Endothelial cell (in vitro differentiated cells): ENCODE data around the gene STAMBP. TPM values are rescaled to one million over a fixed set of nuclear protein-coding genes. Genes with fewer than 3 reads are reported as not detected.
"Not testable (repeated sequence)": the region's sequence is repeated elsewhere in the genome, so short reads cannot be mapped to it uniquely, and the experiment has no call there.

ENCODE experiments used
- DNase-seq: peaks from one replicate; pipeline ENCODE4 v3.0.0; 2021; ENCODE audit warnings: low spot score
- H3K27ac Mint-ChIP-seq: one replicate; pipeline ENCODE4 v1.8.0; 2021; ENCODE audit warnings: mixed read lengths, inconsistent platforms; ENCODE audit not compliant: unreplicated experiment
- H3K27me3 Mint-ChIP-seq: one replicate; pipeline ENCODE4 v1.8.0; 2021; ENCODE audit warnings: mild to moderate bottlenecking, moderate library complexity, mixed read lengths, inconsistent platforms; ENCODE audit not compliant: unreplicated experiment
- H3K36me3 Mint-ChIP-seq: one replicate; pipeline ENCODE4 v1.8.0; 2021; ENCODE audit warnings: mild to moderate bottlenecking, low read depth, mixed read lengths, inconsistent platforms; ENCODE audit not compliant: unreplicated experiment
- H3K4me1 Mint-ChIP-seq: one replicate; pipeline ENCODE4 v1.8.0; 2021; ENCODE audit warnings: mild to moderate bottlenecking, mixed read lengths, inconsistent platforms; ENCODE audit not compliant: unreplicated experiment
- H3K4me3 Mint-ChIP-seq: one replicate; pipeline ENCODE4 v1.8.0; 2021; ENCODE audit warnings: mild to moderate bottlenecking, mixed read lengths, inconsistent platforms; ENCODE audit not compliant: unreplicated experiment
- H3K9me3 Mint-ChIP-seq: one replicate; pipeline ENCODE4 v1.8.0; 2021; ENCODE audit warnings: mixed read lengths, inconsistent platforms; ENCODE audit not compliant: unreplicated experiment
- total RNA-seq: library from RNA; stranded (reverse); fragmentation: NEBNext Ultra II Directional; extraction: Animal tissue kit (Norgen Biotek cat#: 25700); gene quantifications from one replicate; pipeline ENCODE4 v1.2.1, GENCODE V29; 2021; ENCODE audit not compliant: unreplicated experiment
- TF ChIP-seq, protein P1 (sequence below): fragments of 200-600 bp; sonication (generic); IDR thresholded peaks from one replicate; pipeline ENCODE4 v1.5.0; 2021; ENCODE audit warnings: antibody characterized with exemption; ENCODE audit not compliant: unreplicated experiment

The STAMBP gene
- total RNA-seq, 1 donor from 2014 or later, result 29.2 TPM

DNA sequence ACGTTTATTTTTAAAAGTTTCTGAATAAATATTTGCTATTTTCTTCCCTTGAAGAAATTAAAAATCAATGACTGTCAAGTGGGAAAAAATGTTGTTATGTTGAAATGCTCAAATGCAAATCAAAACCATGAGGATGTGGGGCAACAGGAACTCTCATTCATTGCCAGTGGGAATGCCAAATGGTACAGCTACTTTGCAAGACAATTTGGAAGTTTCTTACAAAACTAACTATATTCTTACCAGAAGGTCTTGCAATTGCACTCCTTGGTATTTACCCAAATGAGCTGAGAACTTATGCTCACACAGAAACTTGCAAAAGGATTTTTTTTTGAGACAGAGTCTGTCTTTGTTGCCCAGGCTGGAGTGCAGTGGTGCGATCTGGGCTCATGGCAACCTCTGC is 56.6 kb downstream of the STAMBP start:
- H3K4me1 Mint-ChIP-seq, result peaks cover 2% of the 10 kb centered on the region
- no peak overlapping the region for H3K4me3 Mint-ChIP-seq
- H3K9me3 Mint-ChIP-seq, result no peaks in the 10 kb centered on the region
- no peak overlapping the region for H3K27ac Mint-ChIP-seq
- TF ChIP-seq, protein P1, sequence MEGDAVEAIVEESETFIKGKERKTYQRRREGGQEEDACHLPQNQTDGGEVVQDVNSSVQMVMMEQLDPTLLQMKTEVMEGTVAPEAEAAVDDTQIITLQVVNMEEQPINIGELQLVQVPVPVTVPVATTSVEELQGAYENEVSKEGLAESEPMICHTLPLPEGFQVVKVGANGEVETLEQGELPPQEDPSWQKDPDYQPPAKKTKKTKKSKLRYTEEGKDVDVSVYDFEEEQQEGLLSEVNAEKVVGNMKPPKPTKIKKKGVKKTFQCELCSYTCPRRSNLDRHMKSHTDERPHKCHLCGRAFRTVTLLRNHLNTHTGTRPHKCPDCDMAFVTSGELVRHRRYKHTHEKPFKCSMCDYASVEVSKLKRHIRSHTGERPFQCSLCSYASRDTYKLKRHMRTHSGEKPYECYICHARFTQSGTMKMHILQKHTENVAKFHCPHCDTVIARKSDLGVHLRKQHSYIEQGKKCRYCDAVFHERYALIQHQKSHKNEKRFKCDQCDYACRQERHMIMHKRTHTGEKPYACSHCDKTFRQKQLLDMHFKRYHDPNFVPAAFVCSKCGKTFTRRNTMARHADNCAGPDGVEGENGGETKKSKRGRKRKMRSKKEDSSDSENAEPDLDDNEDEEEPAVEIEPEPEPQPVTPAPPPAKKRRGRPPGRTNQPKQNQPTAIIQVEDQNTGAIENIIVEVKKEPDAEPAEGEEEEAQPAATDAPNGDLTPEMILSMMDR, result no peak
- DNase-seq, result no peak
- no peaks in the 10 kb centered on the region for H3K36me3 Mint-ChIP-seq
- H3K27me3 Mint-ChIP-seq, result peaks cover 2% of the 10 kb centered on the region

DNA sequence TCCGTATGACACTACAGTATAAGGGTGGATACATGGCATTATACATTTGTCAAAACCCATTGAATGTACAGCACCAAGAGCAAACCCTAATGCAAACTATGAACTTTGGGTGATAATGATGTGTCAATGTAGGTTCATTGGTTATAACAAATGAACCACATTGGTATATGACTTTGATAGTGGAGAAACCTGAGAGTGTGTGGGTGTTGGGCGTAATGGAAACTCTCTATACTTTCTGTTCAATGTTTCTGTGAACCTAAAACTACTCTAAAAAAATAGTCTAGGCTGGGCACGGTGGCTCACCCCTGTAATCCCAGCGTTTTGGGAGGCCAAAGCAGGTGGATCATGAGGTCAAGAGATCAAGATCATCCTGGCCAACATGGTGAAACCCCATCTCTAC is 57.6 kb downstream of the STAMBP start:
- TF ChIP-seq, protein P1, result no peak
- peaks cover 4% of the 10 kb centered on the region for H3K27me3 Mint-ChIP-seq
- H3K4me3 Mint-ChIP-seq, result no peak overlapping the region
- no peak for DNase-seq
- H3K4me1 Mint-ChIP-seq, result peaks cover 2% of the 10 kb centered on the region
- H3K36me3 Mint-ChIP-seq, result no peaks in the 10 kb centered on the region
- no peaks in the 10 kb centered on the region for H3K9me3 Mint-ChIP-seq
- H3K27ac Mint-ChIP-seq, result no peak overlapping the region

DNA sequence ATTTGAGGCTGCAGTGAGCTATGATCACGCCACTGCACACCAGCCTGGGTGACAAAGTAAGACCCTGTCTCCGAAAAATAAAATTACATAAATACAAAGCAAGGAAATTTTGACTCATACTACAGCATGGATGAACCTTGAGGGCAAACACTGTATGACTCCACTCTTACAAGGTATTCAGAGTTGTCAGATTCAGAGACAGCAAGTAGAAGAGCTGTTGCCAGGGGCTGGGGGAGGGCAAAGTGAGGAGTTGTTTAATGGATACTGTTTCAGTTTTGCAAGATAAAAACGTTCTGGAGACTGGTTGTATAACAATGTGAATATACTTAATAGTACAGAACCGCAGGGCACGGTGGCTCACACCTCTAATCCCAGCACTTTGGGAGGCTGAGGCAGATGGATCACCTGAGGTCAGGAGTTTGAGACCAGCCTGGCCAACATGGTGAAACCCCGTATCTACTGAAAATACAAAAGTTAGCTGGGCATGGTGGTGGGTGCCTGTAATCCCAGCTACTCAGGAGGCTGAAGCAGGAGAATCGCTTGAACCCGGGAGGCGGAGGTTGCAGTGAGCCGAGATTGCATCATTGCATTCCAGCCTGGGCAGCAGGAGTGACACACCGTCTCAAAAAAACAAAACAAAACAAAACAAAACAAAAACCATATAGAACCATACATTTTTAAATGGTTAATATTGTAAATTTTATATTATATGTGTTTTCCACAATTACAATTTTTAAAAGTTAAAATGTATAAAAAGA is 59.0 kb downstream of the STAMBP start:
- H3K27me3 Mint-ChIP-seq, H3K4me3 Mint-ChIP-seq, H3K27ac Mint-ChIP-seq, H3K9me3 Mint-ChIP-seq, DNase-seq, H3K36me3 Mint-ChIP-seq, H3K4me1 Mint-ChIP-seq: not testable (repeated sequence)

DNA sequence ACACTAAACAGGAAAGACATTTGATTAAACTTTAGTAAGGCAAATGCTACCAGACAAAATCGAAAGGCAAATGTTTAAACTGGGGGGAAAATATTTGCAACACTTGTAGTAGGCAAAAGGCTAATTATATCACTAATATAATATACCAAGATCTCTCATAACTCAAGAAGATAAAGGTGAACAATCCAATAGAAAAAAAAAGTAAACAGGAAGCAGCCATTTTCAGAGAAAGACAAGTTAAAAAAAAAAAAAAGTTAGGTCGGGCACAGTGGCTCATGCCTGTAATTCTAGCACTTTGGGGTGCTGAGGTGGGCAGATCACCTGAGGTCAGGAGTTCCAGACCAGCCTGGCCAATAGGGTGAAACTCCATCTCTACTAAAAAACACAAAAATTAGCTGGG is 59.6 kb downstream of the STAMBP start:
- H3K36me3 Mint-ChIP-seq, result no peaks in the 10 kb centered on the region
- no peak for DNase-seq
- H3K9me3 Mint-ChIP-seq, result no peaks in the 10 kb centered on the region
- no peak overlapping the region for H3K4me3 Mint-ChIP-seq
- peaks cover 4% of the 10 kb centered on the region for H3K27me3 Mint-ChIP-seq
- peaks cover 2% of the 10 kb centered on the region for H3K4me1 Mint-ChIP-seq
- TF ChIP-seq, protein P1, result no peak
- no peak overlapping the region for H3K27ac Mint-ChIP-seq

- no peaks in the 10 kb centered on the region for H3K36me3 Mint-ChIP-seq
- DNase-seq, result no peak
- peaks cover 5% of the 10 kb centered on the region for H3K27me3 Mint-ChIP-seq
- peaks cover 2% of the 10 kb centered on the region for H3K4me1 Mint-ChIP-seq
- no peak overlapping the region for H3K4me3 Mint-ChIP-seq
- H3K27ac Mint-ChIP-seq, result no peak overlapping the region
- H3K9me3 Mint-ChIP-seq, result no peaks in the 10 kb centered on the region
- TF ChIP-seq, protein P1, result no peak
Observed at GRCh38 chr2:73889206-73889605, 60.4 kb downstream of the STAMBP start.
